HG03565 (cell line): Measurements from ENCODE around the gene WBP1L.
"Not testable (repeated sequence)": the region's sequence is repeated elsewhere in the genome, so short reads cannot be mapped to it uniquely, and the experiment has no call there.

Experiments
- ATAC-seq: cut with Tn5 transposase; IDR thresholded peaks from one replicate; pipeline ENCODE4 v1.9.1; 2021; ENCODE audit warnings: mild to moderate bottlenecking, moderate library complexity; ENCODE audit not compliant: unreplicated experiment

Gene WBP1L

DNA sequence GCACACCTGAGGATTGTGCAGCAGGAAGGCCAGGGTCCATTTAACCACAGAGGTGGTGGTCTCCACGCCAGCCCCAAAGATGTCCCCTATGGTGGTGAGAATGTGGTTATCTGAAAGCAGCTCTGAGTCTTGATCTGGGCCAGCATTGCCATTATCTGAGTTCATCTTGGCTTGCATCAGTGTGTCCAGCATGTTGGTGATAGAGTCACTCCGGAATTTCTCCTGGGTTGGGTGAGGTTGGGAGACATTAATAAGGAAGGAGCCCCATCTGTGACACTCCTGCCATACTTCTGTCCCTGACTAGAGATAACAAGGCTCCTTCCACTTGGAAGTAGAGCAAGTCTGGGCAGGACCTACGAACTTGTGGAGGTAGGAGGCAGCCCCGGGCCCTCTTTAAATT is 89.2 kb downstream of the WBP1L start:
- no peak for ATAC-seq

DNA sequence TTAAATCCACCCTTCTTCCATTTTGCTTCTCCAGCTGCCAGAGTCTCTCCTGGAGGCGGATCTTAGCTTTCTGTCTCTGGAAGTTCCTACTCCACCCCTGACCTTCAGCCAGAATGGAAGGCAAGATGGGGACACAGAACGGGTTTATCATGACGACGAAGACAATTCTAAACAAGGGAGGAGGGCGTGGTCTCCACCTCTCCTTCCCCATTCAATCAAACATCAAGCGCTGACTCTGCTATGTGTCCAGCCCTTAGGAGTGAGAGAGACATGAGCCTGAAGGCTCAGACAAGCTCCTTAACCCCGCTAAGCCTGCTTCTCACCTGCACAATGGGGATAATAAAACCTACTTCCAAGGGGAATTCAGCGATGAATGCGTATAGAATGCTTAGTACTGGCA is 90.4 kb downstream of the WBP1L start:
- ATAC-seq = no peak

DNA sequence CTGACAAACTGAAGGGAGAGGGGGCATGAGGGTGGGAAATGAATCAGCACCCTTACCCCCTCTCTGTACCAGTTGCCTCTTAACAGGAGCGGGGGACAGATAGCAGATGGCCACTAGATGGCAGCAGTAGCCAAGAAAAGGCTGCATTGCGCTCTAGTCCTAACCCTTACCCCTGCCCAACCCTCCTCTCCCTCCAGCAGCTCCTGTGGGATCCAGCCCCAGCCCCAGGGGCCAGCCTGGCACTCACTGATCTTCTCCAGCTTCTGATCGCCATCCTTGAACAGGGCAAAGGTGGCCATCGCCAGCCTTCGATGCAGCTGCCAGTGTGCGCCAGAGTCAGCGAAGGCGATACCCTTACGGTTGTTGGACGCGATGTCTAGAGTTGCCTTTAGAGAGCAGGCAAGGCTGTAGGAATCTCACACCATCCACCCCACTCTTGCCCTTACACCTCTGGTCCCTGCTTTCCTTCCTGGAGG is 91.3 kb downstream of the WBP1L start:
- ATAC-seq = no peak

DNA sequence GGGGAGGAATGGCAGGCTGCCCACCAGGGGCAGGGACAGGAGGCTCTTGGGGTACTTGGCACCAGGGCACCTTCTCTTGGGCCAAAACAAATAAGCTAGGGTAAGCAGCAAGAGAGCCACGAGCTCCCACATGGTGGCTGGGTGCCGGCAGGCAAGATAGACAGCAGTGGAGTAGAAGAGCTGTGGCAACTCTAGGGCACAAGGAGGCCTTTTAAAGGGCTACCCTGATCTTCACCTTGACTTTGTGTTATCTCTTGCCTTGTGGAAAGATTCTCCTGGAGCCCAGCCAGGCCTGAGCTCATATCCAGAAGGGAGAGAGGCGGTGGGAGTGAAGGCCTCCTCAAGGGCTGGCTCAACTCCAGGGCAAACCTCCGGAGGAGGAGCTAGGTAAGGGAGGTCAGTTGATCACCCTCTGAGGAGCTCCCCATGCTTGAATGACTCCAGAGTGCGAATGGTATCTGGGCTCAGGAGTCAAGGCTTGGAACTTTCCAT is 93.5 kb downstream of the WBP1L start, which contains the start of gene CYP17A1:
TSS of gene CYP17A1 (minus strand) at position 184 of the 492 bp plus-strand sequence. CDS start at position 132, 52 bp downstream.
- ATAC-seq = no peak

DNA sequence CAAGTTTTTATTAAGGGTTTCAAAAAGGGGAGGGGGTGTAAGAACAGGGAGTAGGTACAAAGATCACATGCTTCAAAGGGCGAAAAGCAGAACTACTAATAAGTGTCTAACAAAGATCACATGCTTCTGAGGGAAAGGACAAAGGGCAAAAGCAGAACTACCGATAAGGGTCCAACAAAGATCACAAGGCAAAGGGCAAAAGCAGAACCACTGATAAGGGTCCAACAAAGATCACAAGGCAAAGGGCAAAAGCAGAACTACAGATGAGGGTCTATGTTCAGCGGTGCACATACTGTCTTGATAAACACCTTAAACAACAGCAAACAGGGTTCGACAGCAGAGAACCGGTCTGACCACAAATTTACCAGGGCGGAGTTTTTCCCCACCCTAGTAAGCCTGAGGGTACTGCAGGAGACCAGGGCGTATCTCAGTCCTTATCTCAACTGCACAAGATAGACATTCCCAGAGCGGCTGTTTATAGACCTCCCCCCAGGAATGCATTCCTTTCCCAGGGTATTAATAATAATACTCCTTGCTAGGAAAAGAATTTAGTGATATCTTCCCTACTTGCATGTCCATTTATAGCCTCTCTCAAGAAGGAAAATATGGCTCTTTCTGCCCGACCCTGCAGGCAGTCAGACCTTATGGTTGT is 94.7 kb downstream of the WBP1L start:
- not testable (repeated sequence) for ATAC-seq

DNA sequence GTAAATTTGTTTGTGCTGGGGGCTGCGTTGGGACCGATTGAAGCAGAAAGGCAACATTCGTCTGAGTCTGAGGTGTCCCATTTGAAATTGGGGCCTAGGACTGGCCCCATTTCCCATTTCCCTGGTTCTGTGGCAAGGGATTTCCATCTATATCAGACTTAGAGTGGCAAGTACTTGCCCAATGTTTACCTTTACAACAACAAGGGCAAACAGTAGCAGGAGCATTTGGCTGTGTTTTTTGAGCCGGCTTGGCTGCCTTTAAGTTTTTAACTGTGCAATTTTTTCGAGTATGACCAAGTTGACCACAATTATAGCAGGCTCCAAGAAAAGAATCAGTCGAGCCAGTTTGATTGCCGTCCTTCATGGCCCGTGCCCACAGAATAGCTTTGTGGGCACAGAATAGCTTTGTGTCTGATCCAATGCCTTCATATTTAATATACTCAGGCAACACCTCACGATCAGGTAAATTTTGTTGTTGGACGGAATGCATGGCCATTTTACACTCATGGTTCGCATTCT is 98.1 kb downstream of the WBP1L start:
- no peak for ATAC-seq

DNA sequence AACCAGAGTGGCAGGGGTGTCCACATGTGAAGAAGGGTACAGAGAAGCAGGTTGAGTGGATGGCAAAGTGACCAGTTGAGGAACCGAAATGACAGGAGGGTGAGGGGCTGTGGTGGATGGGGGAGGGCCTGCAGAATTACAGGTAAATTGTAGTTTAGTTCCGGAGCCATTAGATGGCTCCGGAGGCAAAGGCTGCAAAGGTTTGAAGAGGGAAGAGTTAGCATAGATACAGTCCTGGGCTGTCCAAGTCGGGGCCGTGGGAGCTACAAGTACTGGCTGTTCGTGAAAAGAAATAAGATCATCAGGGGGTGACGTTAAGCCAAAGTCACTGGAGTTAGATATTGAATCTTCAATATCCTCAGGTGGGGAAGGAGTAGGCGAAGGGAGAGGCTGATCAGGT is 99.4 kb downstream of the WBP1L start:
- ATAC-seq = not testable (repeated sequence)

DNA sequence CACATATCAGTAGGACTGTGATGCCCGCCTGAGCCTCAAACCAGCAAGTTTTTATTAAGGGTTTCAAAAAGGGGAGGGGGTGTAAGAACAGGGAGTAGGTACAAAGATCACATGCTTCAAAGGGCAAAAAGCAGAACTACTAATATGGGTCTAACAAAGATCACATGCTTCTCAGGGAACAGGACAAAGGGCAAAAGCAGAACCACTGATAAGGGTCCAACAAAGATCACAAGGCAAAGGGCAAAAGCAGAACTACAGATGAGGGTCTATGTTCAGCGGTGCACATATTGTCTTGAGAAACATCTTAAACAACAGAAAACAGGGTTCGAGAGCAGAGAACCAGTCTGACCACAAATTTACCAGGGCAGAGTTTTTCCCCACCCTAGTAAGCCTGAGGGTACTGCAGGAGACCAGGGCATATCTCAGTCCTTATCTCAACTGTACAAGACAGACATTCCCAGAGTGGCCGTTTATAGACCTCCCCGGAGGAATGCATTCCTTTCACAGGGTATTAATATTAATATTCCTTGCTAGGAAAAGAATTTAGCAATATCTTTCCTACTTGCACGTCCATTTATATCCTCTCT is 100.5 kb downstream of the WBP1L start:
- ATAC-seq = not testable (repeated sequence)

DNA sequence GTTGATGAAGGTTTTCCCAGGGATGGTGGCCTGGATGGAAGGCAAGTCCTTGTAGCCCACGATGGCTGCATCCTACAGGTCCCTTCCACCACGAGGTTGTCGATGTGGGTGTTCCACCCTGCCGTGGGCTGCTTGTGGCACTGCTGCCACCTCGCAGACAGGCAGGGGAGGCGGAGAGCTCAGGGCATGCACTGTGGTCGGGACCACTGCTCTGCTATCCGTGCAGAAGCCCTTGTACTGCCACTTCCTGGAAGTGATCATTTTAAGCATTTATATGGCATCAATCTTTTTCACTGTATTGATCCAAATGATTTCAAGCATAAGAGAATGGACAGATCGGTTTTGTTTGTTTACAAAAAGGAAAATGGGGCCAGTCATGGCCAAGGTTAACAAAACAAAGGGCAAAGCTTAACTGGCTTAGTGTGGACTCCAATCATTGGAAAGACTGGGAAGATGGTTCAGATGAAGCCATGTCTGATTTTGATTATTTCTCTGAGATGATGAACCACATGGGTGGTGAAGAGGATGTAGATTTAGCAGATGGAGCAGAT is 101.7 kb downstream of the WBP1L start:
- no peak for ATAC-seq

DNA sequence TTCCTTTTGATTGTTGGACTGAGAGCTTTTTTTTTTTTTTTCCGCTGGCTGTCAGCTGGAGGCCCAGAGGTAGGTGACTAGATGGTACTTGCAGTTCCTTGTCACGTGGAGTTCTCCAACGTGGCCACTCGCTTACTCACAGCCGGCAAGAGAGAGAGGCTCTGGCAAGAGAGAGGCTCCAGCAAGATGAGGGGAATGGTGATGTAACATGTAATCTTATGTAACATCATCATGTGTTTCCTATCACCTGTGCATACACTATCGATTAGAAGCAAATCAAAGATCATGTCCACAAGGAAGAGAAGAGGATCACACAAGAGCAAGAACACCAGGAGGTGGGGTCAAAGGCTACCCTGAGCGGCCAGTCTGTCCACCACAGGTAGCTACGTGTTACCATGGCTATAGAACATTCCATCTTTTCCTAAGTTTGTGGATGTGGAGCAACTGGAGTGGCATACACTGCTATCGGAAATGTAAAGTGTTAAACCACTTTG is 106.3 kb downstream of the WBP1L start:
- ATAC-seq = no peak

DNA sequence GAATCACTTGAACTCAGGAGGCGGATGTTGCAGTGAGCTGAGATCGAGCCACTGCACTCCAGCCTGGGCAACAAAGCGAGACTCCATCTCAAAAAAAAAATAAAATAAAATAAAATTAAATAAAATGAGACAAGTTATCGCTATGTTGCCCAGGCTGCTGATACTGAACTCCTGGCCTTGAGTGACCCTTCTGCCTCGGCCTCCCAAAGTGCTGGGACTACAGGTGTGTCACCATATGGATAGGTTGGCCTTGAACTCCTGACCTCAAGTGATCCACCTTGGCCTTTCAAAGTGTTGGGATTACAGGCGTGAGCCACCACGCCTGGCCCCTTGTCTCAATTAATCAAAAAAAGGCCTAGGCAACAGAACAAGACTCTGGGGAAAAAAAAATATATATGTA is 109.5 kb downstream of the WBP1L start:
- not testable (repeated sequence) for ATAC-seq

DNA sequence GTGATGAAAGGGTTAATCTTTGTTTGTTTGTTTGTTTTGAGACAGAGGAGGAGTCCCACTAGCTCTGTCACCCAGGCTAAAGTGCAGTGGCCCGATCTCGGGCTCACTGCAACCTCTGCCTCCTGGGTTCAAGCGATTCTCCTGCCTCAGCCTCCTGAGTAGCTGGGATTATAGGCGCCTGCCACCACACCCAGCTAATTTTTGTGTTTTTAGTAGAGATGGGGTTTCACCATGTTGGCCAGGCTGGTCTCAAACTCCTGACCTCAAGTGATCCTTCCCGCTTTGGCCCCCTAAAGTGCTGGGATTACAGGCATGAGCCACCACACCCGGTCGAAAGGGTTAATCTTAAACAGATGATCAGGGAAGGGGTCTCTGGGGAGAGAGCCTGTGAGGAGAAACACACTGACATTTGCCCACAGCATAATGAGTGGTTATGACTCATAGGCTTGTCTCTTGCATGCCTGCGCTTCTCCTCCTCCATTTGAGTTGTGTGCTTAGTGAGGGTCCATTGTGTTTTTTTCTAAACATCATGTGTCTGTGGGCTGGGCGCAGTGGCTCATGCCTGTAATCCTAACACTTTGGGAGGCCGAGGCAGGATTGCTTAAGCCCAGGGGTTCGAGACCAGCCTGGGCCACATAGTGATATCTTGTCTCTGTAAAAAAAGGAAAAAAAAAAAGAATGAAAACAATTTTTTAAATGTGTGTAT is 112.1 kb downstream of the WBP1L start:
- not testable (repeated sequence) for ATAC-seq

DNA sequence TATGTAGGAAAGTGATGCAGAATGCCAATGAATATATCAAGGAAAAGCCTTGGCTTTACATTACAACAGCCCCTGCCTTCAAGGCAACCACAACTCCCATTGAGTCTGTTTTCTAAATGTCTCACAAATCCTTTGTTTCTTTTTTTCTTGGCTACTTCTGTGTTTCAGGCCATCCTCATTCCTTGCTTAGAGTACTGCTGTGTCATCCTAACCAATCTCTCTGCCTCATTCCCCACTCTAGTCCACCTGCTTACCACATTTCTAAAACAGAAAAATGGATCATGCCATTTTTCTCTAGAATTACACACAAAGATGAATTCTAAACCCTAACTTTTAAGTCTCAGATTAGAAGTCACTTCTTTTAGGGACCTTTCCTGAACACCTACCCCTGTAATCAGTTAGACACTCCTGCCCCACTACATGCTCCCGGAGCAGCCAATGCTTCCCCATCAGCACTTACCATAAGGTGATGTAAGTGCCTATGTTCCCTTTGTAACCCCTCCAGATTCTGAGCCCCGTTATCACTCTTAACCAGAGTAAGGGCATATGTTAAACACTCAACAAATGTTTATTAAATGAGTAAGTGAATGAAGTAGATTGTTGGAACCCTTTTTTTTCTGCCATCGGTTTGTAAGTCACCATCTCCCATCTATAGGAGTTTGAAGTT is 113.1 kb downstream of the WBP1L start:
- no peak for ATAC-seq

DNA sequence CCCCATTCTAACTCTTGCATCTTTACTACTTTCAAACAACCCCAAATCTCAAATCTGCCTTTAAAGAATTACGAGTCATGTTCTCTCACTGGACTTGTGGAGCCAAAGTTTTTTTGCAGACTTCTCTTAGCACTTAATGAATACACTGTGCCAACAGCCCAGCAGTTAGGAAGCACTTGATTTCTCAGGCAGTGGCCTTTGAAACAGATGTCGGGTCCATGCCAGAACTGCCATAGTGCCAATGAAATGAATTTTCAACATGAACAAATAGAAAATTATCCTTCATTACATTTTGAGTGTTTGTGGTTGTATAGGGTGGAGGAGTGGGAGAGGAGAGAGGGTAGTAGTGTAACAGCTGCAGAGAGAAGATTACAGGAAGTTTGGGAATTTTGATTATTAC is 116.2 kb downstream of the WBP1L start:
- no peak for ATAC-seq

DNA sequence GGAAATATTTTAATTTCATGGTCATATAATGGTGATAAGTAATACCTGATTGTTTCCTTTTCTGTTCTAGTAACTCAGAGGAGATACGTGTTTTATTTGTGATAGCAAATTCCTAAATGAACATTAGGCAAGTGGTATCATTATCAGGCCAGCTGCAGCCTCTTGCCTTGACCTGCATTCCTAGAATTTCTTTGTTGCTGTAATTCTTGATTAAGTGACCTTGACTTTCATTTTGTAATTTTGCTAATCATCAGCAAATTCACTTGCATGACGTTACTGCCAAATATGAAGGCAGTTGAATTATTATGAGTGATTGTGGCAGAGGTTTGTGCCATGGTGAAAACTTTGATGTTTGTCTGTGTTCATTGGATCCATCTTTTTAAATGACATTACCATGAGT is 119.9 kb downstream of the WBP1L start:
- no peak for ATAC-seq

DNA sequence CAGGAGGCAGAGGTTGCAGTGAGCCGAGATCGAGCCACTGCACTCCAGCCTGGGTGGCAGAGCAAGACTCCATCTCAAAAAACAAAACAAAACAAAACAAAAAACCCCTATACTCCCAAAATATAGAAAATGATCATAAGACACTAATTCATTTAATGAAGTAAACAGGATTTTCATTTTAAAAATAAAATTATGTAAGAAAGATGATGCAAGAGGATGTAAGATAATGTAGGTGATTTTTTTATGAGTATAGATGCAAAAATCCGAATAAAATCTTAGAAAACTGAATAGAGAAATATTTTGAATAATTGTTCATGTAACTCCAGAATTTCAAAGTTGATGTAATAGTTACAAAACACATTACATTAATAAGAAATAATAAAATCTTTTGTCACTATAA is 121.9 kb downstream of the WBP1L start:
- no peak for ATAC-seq
